Left ventricle myocardium inferior (tissue), 1 donor: ENCODE measurements around the gene FUT3. TPM values are rescaled to one million over a fixed set of nuclear protein-coding genes. Genes with fewer than 3 reads are reported as not detected.
"Not testable (repeated sequence)": the region's sequence is repeated elsewhere in the genome, so short reads cannot be mapped to it uniquely, and the experiment has no call there.

ENCODE experiments used
- DNase-seq: peaks from one replicate; pipeline ENCODE4 v3.0.0-alpha.2; 2020
- H3K27ac ChIP-seq: fragments of 200-600 bp; replicated peaks from 2 replicates; pipeline ENCODE4 v1.8.0; 2021
- H3K27me3 ChIP-seq: fragments of 200-600 bp; 2 replicates; pipeline ENCODE4 v1.8.0; 2021; ENCODE audit warnings: low read depth
- H3K36me3 ChIP-seq: fragments of 200-600 bp; 2 replicates; pipeline ENCODE4 v1.8.0; 2021
- H3K4me1 ChIP-seq: fragments of 200-600 bp; 2 replicates; pipeline ENCODE4 v1.8.0; 2021
- H3K4me3 ChIP-seq: fragments of 200-600 bp; 2 replicates; pipeline ENCODE4 v1.8.0; 2021; ENCODE audit warnings: mild to moderate bottlenecking, moderate library complexity
- H3K9me3 ChIP-seq: fragments of 200-600 bp; replicated peaks from 2 replicates; pipeline ENCODE4 v1.8.0; 2021
- CTCF ChIP-seq: fragments of 200-600 bp; IDR thresholded peaks from 2 replicates; pipeline ENCODE4 v1.8.0; 2021; ENCODE audit warnings: antibody characterized with exemption, mild to moderate bottlenecking, borderline replicate concordance
- intact Hi-C: fragments of 100-400 bp; cut with micrococcal nuclease; formaldehyde crosslinking; loops from one replicate; pipeline ENCODE4 v1.11.0; 2022
- total RNA-seq: library from RNA; stranded (reverse); fragmentation: NEBNext Ultra II Directional; extraction: Animal tissue kit (Norgen Biotek cat#: 25700); gene quantifications from one replicate; pipeline ENCODE4 v1.2.1, GENCODE V29; 2021
- donor health status: DM: no; HTN: yes; CAD: no; lungs with severe emphysema.

FUT3 gene
- total RNA-seq, 1 donor from 2014 or later = not detected

- Histone ChIP-seq H3K36me3 (no peaks in the 10 kb centered on the region), H3K27ac (peak overlapping the region; percentile 50), H3K4me3 (no peak overlapping the region), H3K27me3 (peaks cover 44% of the 10 kb centered on the region), H3K4me1 (peaks cover 14% of the 10 kb centered on the region), H3K9me3 (no peaks in the 10 kb centered on the region)
- TF ChIP-seq CTCF = no peak
- intact Hi-C loops = no loop called here
- DNase-seq = no peak
Measured at GRCh38 chr19:5880196-5880595, 28.9 kb upstream of the FUT3 start.

GRCh38 chr19:5877882-5878281 lies 26.6 kb upstream of the FUT3 start:
- Histone ChIP-seq H3K36me3 (no peaks in the 10 kb centered on the region), H3K4me1 (peaks cover 14% of the 10 kb centered on the region), H3K27ac (no peak overlapping the region), H3K27me3 (peaks cover 44% of the 10 kb centered on the region), H3K9me3 (no peaks in the 10 kb centered on the region), H3K4me3 (no peak overlapping the region)
- intact Hi-C loops = no loop called here
- no peak for DNase-seq
- no peak for TF ChIP-seq CTCF

- no peak overlapping the region for H3K27ac ChIP-seq
- intact Hi-C loops = no loop called here
- no peaks in the 10 kb centered on the region for H3K9me3 ChIP-seq
- no peaks in the 10 kb centered on the region for H3K36me3 ChIP-seq
- H3K4me1 ChIP-seq = peaks cover 14% of the 10 kb centered on the region
- peaks cover 44% of the 10 kb centered on the region for H3K27me3 ChIP-seq
- no peak for DNase-seq
- H3K4me3 ChIP-seq = no peak overlapping the region
- TF ChIP-seq CTCF = no peak
Measured at GRCh38 chr19:5877427-5877826, 26.2 kb upstream of the FUT3 start.

- H3K27me3 ChIP-seq = peaks cover 30% of the 10 kb centered on the region
- DNase-seq, H3K36me3 ChIP-seq, H3K4me3 ChIP-seq, intact Hi-C loops, H3K27ac ChIP-seq, H3K4me1 ChIP-seq, H3K9me3 ChIP-seq: not testable (repeated sequence)
Measured at GRCh38 chr19:5874496-5874895, 23.2 kb upstream of the FUT3 start.

- H3K36me3 ChIP-seq = no peaks in the 10 kb centered on the region
- intact Hi-C loops = no loop called here
- no peak for TF ChIP-seq CTCF
- peaks cover 24% of the 10 kb centered on the region for H3K27me3 ChIP-seq
- no peak overlapping the region for H3K27ac ChIP-seq
- H3K4me3 ChIP-seq = no peak overlapping the region
- no peak for DNase-seq
- H3K4me1 ChIP-seq = no peaks in the 10 kb centered on the region
- no peaks in the 10 kb centered on the region for H3K9me3 ChIP-seq
Measured at GRCh38 chr19:5873617-5874199, 22.5 kb upstream of the FUT3 start.

- H3K4me3 ChIP-seq = no peak overlapping the region
- no peaks in the 10 kb centered on the region for H3K9me3 ChIP-seq
- DNase-seq = no peak
- H3K27me3 ChIP-seq = no peaks in the 10 kb centered on the region
- no peaks in the 10 kb centered on the region for H3K4me1 ChIP-seq
- intact Hi-C loops = no loop called here
- H3K36me3 ChIP-seq = no peaks in the 10 kb centered on the region
- no peak for TF ChIP-seq CTCF
- no peak overlapping the region for H3K27ac ChIP-seq
Measured at GRCh38 chr19:5870986-5871394, 19.7 kb upstream of the FUT3 start.
